SU-DHL-6 (cell line): Measurements from ENCODE around the gene DCHS2.

Source experiments
- CTCF ChIP-seq: fragments of 200-600 bp; sonication (generic); IDR thresholded peaks from one replicate; pipeline ENCODE4 v1.5.1; 2017; ENCODE audit warnings: antibody characterized with exemption, mild to moderate bottlenecking, low read length, moderate library complexity; ENCODE audit not compliant: insufficient read depth, poor library complexity, severe bottlenecking
- EZH2phosphoT487 ChIP-seq: fragments of 200-600 bp; sonication (generic), shearing (Covaris generic); conservative IDR thresholded peaks from 2 replicates; pipeline ENCODE4 v1.6.1; 2018; ENCODE audit warnings: mild to moderate bottlenecking, antibody characterized with exemption, low read length, moderate library complexity, mixed read lengths

GRCh38 chr4:154319736-154320135, 171.9 kb downstream of the DCHS2 start:
- no peak for TF ChIP-seq CTCF
- no peak for TF ChIP-seq EZH2phosphoT487
